Breast epithelium (tissue), 4 donors: ENCODE results near the gene PRDM5. TPM values are rescaled to one million over a fixed set of nuclear protein-coding genes. Genes with fewer than 3 reads are reported as not detected.

Source experiments
- DNase-seq, 2 donors: peaks; one replicate each; pipeline ENCODE4 v3.0.0-alpha.2; 2019; ENCODE audit warnings: low spot score in 2 of 2
- H3K27ac ChIP-seq, 2 donors: fragments of 200-600 bp; sonication (generic) in 1 of 2; one replicate each; pipeline ENCODE4 v1.5.1; 2016 to 2019; ENCODE audit warnings: mild to moderate bottlenecking in 1 of 2
- H3K27me3 ChIP-seq, 2 donors: fragments of 200-600 bp; sonication (generic) in 1 of 2; one replicate each; pipeline versions ENCODE4 v1.5.1 to v1.6.0; 2017 to 2019; ENCODE audit warnings: control low read depth in 1 of 2, mild to moderate bottlenecking in 1 of 2
- H3K36me3 ChIP-seq: fragments of 200-600 bp; one replicate; pipeline ENCODE4 v1.5.1; 2019
- H3K4me1 ChIP-seq, 2 donors: fragments of 200-600 bp; sonication (generic); one replicate each; pipeline ENCODE4 v1.5.1; 2016 to 2019; ENCODE audit warnings: control low read depth in 1 of 2
- H3K4me3 ChIP-seq, 3 donors: fragments of 200-600 bp; sonication (generic); 1 replicate in 2 of 3; 2 replicates in 1 of 3; pipeline ENCODE4 v1.5.1; 2016 to 2019; ENCODE audit warnings: mild to moderate bottlenecking in 3 of 3, moderate library complexity in 2 of 3
- H3K9me3 ChIP-seq, 2 donors: fragments of 200-600 bp; sonication (generic) in 1 of 2; one replicate each; pipeline ENCODE4 v1.5.1; 2016 to 2019; ENCODE audit warnings: control low read depth in 1 of 2
- CTCF ChIP-seq, 3 donors: fragments of 450-650 bp; IDR thresholded peaks; one replicate each; pipeline ENCODE4 v1.5.1; 2016 to 2017; ENCODE audit warnings: antibody characterized with exemption in 3 of 3, mild to moderate bottlenecking in 3 of 3, moderate library complexity in 3 of 3
- POLR2A ChIP-seq: fragments of 450-650 bp; IDR thresholded peaks from one replicate; pipeline ENCODE4 v1.6.1; 2016; ENCODE audit warnings: antibody characterized with exemption, mild to moderate bottlenecking, moderate library complexity
- POLR2AphosphoS5 ChIP-seq, 3 donors: sonication (generic); formaldehyde crosslinking; IDR thresholded peaks; one replicate each; pipeline ENCODE4 v1.6.1; 2017; ENCODE audit warnings: antibody characterized with exemption in 3 of 3
- intact Hi-C: fragments of 100-400 bp; cut with DNase I; formaldehyde crosslinking; loops from one replicate; pipeline ENCODE4 v1.15.1; 2023; ENCODE audit warnings: low total_unique reads
- total RNA-seq, 3 donors: library from RNA; depleted of rRNA; stranded (reverse); fragments of >200 nt; gene quantifications; one replicate each; pipeline ENCODE4 v1.1.0, GENCODE V29; 2016

The PRDM5 gene
- total RNA-seq, 3 donors from 2014 or later: 14.4 to 27.5 (median 24.9) TPM

GRCh38 chr4:120730777-120731320 is 191.7 kb downstream of the PRDM5 start:
- Histone ChIP-seq H3K27ac (no peak overlapping the region), H3K36me3 (no peaks in the 10 kb centered on the region), H3K4me3 (no peak overlapping the region), H3K27me3 (no peaks in the 10 kb centered on the region), H3K9me3 (no peaks in the 10 kb centered on the region), H3K4me1 (no peaks in the 10 kb centered on the region)
- no peak for DNase-seq
- intact Hi-C loops: no loop called here
- TF ChIP-seq POLR2A (no peak), POLR2AphosphoS5 (IDR thresholded peaks at IDR 0.05) (no peak), CTCF (IDR thresholded peaks at IDR 0.05) (no peak)

- Histone ChIP-seq H3K36me3 (no peaks in the 10 kb centered on the region), H3K4me1 (no peaks in the 10 kb centered on the region), H3K27ac (no peak overlapping the region), H3K4me3 (no peak overlapping the region), H3K9me3 (no peaks in the 10 kb centered on the region), H3K27me3 (no peaks in the 10 kb centered on the region)
- no peak for TF ChIP-seq POLR2A
- no peak for TF ChIP-seq CTCF (IDR thresholded peaks at IDR 0.05)
- no peak for TF ChIP-seq POLR2AphosphoS5 (IDR thresholded peaks at IDR 0.05)
- intact Hi-C loops: no loop called here
- no peak for DNase-seq
Observed at GRCh38 chr4:120728892-120729675, 193.4 kb downstream of the PRDM5 start.

GRCh38 chr4:120725639-120726580 is 196.6 kb downstream of the PRDM5 start:
- no peak overlapping the region for H3K27ac ChIP-seq
- no peaks in the 10 kb centered on the region for H3K27me3 ChIP-seq

GRCh38 chr4:120724656-120725055 is 197.9 kb downstream of the PRDM5 start:
- Histone ChIP-seq H3K9me3 (no peaks in the 10 kb centered on the region), H3K27ac (no peak overlapping the region), H3K4me3 (no peak overlapping the region), H3K27me3 (no peaks in the 10 kb centered on the region), H3K36me3 (no peaks in the 10 kb centered on the region), H3K4me1 (no peaks in the 10 kb centered on the region)
- intact Hi-C loops: no loop called here
- TF ChIP-seq CTCF (IDR thresholded peaks at IDR 0.05) (no peak), POLR2AphosphoS5 (IDR thresholded peaks at IDR 0.05) (no peak), POLR2A (no peak)
- no peak for DNase-seq

More at GRCh38 chr4:120725639-120726580, 196.6 kb downstream of the PRDM5 start:
- no peaks in the 10 kb centered on the region for H3K36me3 ChIP-seq
- no peaks in the 10 kb centered on the region for H3K9me3 ChIP-seq
- no peaks in the 10 kb centered on the region for H3K4me1 ChIP-seq
- DNase-seq: no peak
- H3K4me3 ChIP-seq: no peak overlapping the region
- intact Hi-C loops: no loop called here
- no peak for TF ChIP-seq POLR2A
- TF ChIP-seq CTCF (IDR thresholded peaks at IDR 0.05): no peak
- no peak for TF ChIP-seq POLR2AphosphoS5 (IDR thresholded peaks at IDR 0.05)
